SK-N-MC (cell line): ENCODE results near the gene GNPAT.

ENCODE experiments used
- EZH2 ChIP-seq: fragments of 200-600 bp; sonication (generic); IDR thresholded peaks from one replicate; pipeline ENCODE4 v1.6.1; 2017; ENCODE audit warnings: antibody characterized with exemption
- FOXP2 ChIP-seq: optimal IDR thresholded peaks from 2 replicates; pipeline ENCODE3; 2011; ENCODE audit warnings: mild to moderate bottlenecking, moderate library complexity; ENCODE audit not compliant: insufficient read depth; ENCODE audit errors: extremely low read length, control extremely low read depth
- POLR2AphosphoS5 ChIP-seq: IDR thresholded peaks from 2 replicates; pipeline ENCODE4 v1.6.1; 2012; ENCODE audit warnings: mild to moderate bottlenecking, low read depth, low read length, borderline replicate concordance

DNA sequence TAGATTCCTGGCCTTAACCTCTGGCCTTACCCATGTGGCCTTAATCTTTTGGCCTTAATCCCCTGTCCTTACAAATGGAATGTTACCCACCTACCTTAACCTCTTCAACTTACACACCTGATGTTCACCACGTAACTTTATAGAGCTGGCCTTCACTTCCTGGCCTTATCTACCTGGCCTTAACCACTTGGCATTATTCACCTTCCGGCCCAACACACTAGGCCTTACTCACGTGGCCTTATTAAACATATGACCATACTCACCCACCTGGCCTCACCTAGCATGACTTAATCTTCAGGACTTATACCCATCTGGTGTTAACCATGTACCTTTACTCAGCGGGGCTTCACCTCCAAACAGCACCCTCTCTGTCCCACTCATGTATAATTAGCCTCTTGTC, 54.9 kb downstream of the GNPAT start:
- TF ChIP-seq POLR2AphosphoS5 (no peak), EZH2 (no peak), FOXP2 (no peak)
